Skeletal muscle tissue (tissue), 4 donors: ENCODE measurements around the gene SPACA6. TPM values are rescaled to one million over a fixed set of nuclear protein-coding genes. Genes with fewer than 3 reads are reported as not detected.
A peak's percentile ranks its signal among the peaks of the same experiment; 100 is the strongest.

Experiments
- H3K27ac ChIP-seq: one replicate; pipeline ENCODE4 v1.7.0; 2013; ENCODE audit warnings: mild to moderate bottlenecking, low read depth, low read length, inconsistent platforms
- H3K27me3 ChIP-seq, 3 donors: one replicate each; pipeline ENCODE4 v1.7.0; 2013; ENCODE audit warnings: low read length in 3 of 3; ENCODE audit not compliant: control insufficient read depth in 3 of 3, insufficient read depth in 3 of 3
- H3K36me3 ChIP-seq, 3 donors: one replicate each; pipeline ENCODE4 v1.7.0; 2013; ENCODE audit warnings: low read length in 3 of 3; ENCODE audit not compliant: control insufficient read depth in 3 of 3, insufficient read depth in 3 of 3
- H3K4me1 ChIP-seq, 3 donors: one replicate each; pipeline ENCODE4 v1.7.0; 2013; ENCODE audit warnings: low read length in 3 of 3, mild to moderate bottlenecking in 3 of 3; ENCODE audit not compliant: control insufficient read depth in 3 of 3, insufficient read depth in 3 of 3
- H3K4me3 ChIP-seq, 3 donors: one replicate each; pipeline ENCODE4 v1.7.0; 2013; ENCODE audit warnings: low read length in 3 of 3
- H3K9ac ChIP-seq, 3 donors: one replicate each; pipeline ENCODE4 v1.7.0; 2013; ENCODE audit warnings: low read length in 3 of 3, mild to moderate bottlenecking in 3 of 3, moderate library complexity in 2 of 3, low read depth in 1 of 3
- H3K9me3 ChIP-seq, 3 donors: one replicate each; pipeline ENCODE4 v1.7.0; 2013; ENCODE audit warnings: low read length in 3 of 3; ENCODE audit not compliant: control insufficient read depth in 3 of 3
- total RNA-seq: library from RNA; depleted of rRNA; stranded (reverse); fragments of >200 nt; gene quantifications from one replicate; pipeline ENCODE4 v1.2.3, GENCODE V29; 2014
- donor health status: Osteomylitis.

Gene SPACA6
- total RNA-seq, 1 donor from 2014 or later = 4.7 TPM

DNA sequence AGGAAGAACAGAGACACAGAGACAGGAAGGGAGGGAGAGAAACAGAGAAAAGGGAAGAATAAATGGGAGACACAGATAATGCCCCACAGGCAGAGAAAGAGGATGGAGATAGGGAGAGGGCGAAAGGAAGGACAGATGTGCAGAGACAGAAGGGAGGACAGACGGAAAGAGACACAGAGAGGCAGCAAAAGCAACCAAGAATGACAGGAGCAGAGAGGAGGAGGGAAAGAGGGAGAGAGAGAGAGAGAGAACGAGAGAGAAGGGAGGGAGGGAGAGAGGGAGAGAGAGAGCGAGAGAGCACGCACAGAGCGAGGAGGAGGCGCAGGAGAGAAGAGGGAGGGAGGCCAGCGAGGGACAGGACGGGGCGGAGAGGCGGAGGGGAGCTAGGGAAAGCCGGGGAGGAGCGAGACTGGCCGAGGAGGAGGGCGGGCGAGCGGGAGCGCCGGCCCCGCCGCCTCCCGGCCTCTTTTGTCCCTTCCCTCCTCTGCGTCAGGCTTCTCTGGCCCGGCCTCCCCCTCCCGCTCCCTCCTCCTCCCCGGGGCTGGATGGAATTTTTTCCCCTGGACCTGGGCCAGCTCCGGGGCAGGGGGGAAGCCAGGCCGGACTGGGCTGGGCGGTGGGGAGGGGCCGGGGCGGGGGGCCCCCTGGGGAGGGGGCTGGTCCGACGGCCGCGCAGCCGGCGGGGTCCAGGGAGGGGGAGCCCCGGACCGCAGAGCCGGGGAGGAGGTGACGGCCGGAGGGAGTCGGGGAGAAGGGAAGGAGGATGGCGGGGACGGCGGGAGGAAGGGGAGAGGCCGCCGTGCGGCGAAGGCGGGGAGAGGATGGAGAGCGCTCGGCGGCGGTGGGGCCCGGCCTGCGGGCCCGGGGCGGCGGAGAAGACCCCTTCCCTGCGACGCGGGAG is 4.2 kb upstream of the SPACA6 start:
- peaks cover 8 to 23% (median 15%) of the 10 kb centered on the region in 3 donors for H3K4me1 ChIP-seq
- peak overlapping the region; percentile 60 to 70 (median 65) for H3K9ac ChIP-seq
- no peaks in the 10 kb centered on the region for H3K9me3 ChIP-seq
- peak overlapping the region; percentile 85 for H3K27ac ChIP-seq
- H3K27me3 ChIP-seq = peaks cover 3 to 11% (median 8%) of the 10 kb centered on the region in 3 donors
- no peaks in the 10 kb centered on the region for H3K36me3 ChIP-seq
- peak overlapping the region; percentile 77 to 88 (median 80) for H3K4me3 ChIP-seq

DNA sequence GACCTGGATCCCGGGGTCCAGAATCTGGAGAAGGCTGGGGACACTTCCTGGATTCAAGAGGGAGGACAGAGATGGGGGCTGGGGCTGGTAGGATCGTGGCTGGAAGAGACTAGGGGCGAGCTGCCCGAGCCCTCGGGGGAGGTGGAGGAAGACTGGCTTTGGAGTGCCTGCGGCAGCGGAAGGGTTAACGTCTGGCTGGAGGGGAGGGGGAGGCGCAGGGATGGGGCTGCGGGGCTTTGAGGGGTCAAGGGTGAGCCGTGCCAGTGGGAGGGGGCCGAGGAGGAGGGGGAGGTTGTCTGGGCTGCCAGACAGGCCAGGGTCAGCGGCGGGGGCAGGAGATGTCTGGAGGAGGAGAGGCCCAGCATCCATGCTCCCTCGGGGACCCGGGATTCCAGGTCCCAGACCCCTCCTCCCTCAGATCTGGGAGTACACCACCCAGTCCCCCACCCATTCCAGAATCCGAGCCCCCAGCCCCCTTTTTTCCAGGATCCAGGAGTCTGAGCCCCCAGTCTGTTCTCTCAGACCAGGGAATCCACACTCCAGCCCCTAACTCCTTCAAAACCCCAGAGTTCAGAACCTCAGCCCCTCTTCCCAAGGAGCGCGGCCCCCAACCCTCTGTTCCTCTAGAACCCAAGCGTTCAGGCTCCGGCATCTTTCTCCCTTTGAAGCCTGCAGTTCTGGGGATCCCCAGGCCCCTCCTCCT is 3.2 kb upstream of the SPACA6 start:
- Histone ChIP-seq H3K9ac (peak overlapping the region; percentile 80 to 82 (median 80)), H3K36me3 (peaks cover 3 to 6% (median 4%) of the 10 kb centered on the region in 3 donors), H3K4me1 (peaks cover 8 to 23% (median 17%) of the 10 kb centered on the region in 3 donors), H3K4me3 (peak overlapping the region; percentile 75 to 88 (median 80)), H3K27me3 (peaks cover 3 to 11% (median 8%) of the 10 kb centered on the region in 3 donors), H3K9me3 (no peaks in the 10 kb centered on the region), H3K27ac (peak overlapping the region; percentile 85)

DNA sequence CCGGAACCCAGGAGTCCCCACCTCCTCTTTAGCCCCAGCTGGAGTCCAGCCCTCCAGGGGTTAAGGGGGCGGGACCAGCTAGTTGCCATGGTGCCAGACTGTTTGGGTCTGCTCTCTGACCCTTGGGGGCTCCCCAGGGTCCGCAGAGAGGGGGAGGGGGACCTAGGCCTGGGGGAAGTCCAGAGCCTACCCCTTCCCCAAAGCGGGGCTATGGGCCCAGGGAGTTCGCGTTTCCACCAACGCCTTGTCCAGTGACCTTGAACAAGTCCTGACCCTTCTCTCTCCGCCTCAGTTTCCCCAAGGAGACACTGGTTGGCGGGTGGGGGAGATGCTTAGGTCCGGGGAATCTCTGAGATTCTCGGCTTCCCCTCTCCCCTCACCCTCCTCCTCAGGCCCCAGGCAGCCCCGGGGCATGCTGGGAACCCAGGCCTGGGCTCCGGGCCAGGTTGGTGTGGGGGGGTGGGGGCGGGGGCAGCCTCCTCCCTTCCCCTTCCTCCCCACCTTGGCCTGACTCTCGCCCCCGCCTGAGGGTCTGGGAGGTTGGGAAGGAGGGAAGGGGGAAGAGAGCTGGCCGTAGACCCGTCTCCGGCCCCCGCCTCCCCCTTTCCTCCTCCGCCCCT is 2.6 kb upstream of the SPACA6 start:
- Histone ChIP-seq H3K9ac (peak overlapping the region; percentile 77 to 80 (median 80)), H3K36me3 (peaks cover 3 to 9% (median 6%) of the 10 kb centered on the region in 3 donors), H3K4me1 (peaks cover 8 to 23% (median 17%) of the 10 kb centered on the region in 3 donors), H3K4me3 (peak overlapping the region; percentile 75 to 88 (median 80)), H3K27me3 (peaks cover 3 to 11% (median 8%) of the 10 kb centered on the region in 3 donors), H3K27ac (peak overlapping the region; percentile 85), H3K9me3 (no peaks in the 10 kb centered on the region)

DNA sequence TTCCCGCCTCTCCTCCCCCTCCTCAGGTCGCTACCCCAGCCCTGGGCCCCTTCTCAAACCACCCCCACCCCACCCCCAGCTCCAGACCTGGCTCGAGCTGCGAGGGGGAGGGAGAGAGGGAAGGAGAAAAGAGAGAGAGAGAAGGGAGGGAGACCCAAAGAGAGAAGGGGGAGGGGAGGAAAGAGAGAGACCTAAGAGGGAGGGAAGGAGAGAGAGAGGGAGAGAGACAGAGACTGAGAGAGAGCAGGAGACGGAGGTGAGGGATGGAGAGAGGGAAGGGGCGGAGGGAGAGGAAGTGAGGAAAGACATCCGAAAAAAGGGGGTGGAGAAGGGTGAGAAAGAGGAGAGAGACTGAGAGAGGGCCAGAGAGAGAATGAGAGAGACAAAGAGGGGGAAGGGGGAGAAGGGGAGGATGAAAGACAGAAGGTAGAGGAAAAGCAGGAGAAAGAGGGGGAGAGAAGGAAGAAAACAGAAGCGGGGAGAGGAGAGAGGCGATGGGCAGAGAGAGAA is 2.0 kb upstream of the SPACA6 start:
- Histone ChIP-seq H3K9ac (peak overlapping the region in 2 of 3 donors; percentile 34 to 51), H3K4me1 (peaks cover 8 to 23% (median 17%) of the 10 kb centered on the region in 3 donors), H3K36me3 (peaks cover 3 to 11% (median 6%) of the 10 kb centered on the region in 3 donors), H3K27me3 (peaks cover 3 to 11% (median 8%) of the 10 kb centered on the region in 3 donors), H3K27ac (peak overlapping the region; percentile 85), H3K4me3 (peak overlapping the region; percentile 60 to 75 (median 62)), H3K9me3 (no peaks in the 10 kb centered on the region)

DNA sequence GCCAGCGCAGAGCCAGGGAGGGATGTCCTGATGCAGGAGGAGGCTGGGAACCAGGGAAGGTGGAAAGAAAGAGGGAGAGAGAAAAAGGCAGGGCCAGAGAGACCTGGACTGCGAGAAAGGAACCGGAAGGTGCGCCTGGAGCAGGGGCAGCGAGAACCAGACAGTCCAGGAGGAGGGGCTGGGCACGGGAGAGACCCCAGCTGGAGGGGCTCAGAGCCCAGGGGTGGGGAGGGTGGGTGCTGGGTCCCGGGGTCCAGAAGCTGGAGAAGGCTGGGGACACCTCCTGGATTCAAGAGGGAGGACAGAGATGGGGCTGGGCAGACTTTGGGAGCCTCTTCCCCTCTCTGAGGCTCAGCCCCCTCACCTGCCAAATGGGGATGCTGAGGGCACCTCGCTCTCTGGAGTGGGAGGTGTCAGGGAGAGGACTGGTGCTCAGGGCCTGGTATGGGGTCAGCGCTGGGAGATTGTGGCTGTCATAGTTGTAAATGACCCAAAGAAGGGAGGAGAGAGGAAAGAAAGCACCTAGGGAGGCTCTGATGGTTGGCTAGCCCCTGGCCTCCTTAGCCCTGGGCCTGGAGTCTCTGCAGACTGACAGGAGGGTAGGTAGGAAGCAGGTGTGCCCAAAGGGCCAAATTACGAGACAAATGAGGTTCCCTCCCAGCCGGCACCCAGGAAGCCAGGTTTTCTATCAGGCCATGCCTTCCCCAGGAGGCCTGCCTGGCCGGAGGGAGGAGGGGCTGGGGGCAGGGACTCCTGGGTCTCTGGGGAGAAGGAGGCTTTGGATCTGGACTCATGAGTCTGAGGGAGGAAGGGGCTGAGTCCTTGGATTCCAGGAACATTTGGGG is 1.3 kb upstream of the SPACA6 start:
- Histone ChIP-seq H3K9me3 (no peaks in the 10 kb centered on the region), H3K27me3 (peaks cover 3 to 11% (median 8%) of the 10 kb centered on the region in 3 donors), H3K4me1 (peaks cover 8 to 23% (median 17%) of the 10 kb centered on the region in 3 donors), H3K36me3 (peaks cover 3 to 15% (median 6%) of the 10 kb centered on the region in 3 donors), H3K9ac (peak overlapping the region in 2 of 3 donors; percentile 34 to 51), H3K27ac (peak overlapping the region; percentile 85), H3K4me3 (peak overlapping the region; percentile 60 to 75 (median 62))

DNA sequence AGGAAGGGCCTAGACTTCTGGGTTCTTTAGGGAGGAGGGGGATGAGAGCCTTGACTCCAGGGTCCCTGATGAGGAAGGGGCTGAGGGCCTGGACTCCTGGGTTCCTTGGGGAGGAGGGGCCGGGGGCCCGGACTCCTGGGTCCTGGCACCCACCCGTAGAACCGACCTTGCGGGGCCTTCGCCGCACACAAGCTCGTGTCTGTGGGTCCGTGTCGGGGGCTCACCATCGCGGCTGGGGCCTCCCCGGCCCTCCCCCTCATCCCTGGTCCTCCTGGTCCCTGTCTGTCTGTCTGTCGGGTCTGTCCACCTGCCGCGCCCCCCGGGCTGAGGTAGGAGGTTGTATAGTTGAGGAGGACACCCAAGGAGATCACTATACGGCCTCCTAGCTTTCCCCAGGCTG is 662 bp upstream of the SPACA6 start:
- Histone ChIP-seq H3K4me3 (no peak overlapping the region), H3K27me3 (peaks cover 3 to 11% (median 8%) of the 10 kb centered on the region in 3 donors), H3K36me3 (peaks cover 3 to 15% (median 6%) of the 10 kb centered on the region in 3 donors), H3K27ac (no peak overlapping the region), H3K9ac (no peak overlapping the region), H3K9me3 (no peaks in the 10 kb centered on the region), H3K4me1 (peaks cover 8 to 21% (median 16%) of the 10 kb centered on the region in 3 donors)

DNA sequence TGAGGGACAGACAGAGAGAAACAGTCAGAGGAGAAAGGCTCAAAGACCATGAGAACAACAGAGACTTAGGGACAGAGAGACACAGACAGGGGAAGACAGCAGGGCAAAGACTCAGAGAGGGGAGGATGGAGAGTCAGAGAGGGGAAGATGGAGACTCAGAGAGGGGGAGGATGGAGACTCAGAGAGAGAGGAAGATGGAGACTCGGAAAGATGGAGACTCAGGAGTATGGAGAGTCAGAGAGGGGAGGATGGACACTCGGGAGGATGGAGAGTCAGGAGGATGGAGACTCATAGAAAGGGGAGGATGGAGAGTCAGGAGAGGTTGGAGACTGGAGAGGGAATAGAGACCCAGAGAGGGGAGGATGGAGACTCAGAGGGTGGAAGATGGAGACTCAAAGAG is 689 bp downstream of the SPACA6 start:
- Histone ChIP-seq H3K27ac (no peak overlapping the region), H3K9me3 (no peaks in the 10 kb centered on the region), H3K27me3 (peaks cover 0 to 3% (median 0%) of the 10 kb centered on the region in 3 donors), H3K36me3 (peaks cover 6 to 20% (median 10%) of the 10 kb centered on the region in 3 donors), H3K9ac (no peak overlapping the region), H3K4me3 (no peak overlapping the region), H3K4me1 (peaks cover 0 to 10% (median 9%) of the 10 kb centered on the region in 3 donors)

DNA sequence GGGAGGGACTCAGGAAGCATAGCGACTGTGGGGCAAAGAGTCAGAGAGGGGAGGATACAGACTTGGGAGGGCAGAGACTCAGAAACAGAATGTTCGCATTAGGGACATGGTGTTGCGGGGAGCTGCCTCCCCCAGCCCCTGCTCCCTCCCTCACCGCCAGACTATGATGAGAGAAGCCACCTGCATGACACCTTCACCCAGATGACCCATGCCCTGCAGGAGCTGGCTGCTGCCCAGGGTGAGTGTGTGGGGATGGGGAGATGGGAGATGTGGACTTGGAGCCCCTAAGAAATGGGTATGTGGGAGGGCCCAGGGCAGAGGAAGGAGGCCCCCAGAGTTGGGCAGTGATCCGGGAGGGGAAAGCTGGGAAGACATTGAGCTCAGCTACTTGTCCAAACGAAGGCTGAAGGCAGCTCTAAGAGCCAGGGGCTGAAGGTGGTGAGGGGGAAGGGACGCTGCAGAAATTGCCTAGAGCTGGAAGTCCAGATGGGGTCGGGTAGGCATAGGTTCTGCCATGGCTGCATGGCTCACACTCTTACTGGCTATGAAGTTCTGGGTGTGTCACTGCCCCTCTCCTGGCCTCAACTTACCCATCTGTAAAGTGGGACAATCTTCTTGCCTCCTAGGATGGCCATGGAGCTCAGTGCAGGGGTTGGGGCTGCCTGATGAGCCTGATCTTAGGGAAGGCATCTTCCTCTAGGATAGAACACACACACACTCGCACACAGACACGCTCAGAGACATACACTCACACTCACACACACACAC is 1.4 kb downstream of the SPACA6 start:
- Histone ChIP-seq H3K36me3 (peaks cover 9 to 20% (median 11%) of the 10 kb centered on the region in 3 donors), H3K4me3 (no peak overlapping the region), H3K4me1 (peaks cover 0 to 10% (median 9%) of the 10 kb centered on the region in 3 donors), H3K9me3 (peaks cover 0 to 4% (median 0%) of the 10 kb centered on the region in 3 donors), H3K9ac (no peak overlapping the region), H3K27me3 (peaks cover 0 to 3% (median 0%) of the 10 kb centered on the region in 3 donors), H3K27ac (no peak overlapping the region)
